ENCODE measurements around the gene UBE2L3. TPM values are rescaled to one million over a fixed set of nuclear protein-coding genes. Genes with fewer than 3 reads are reported as not detected.
A peak's percentile ranks its signal among the peaks of the same experiment; 100 is the strongest.

Gene UBE2L3
- total and polyA plus RNA-seq, 10 of the 15 experiments (the other 5 are each of a cell fraction or from before 2014, with no cell fraction given) = 55.7 to 168 (median 113) TPM

- TF ChIP-seq ZNF687 (IDR thresholded peaks at IDR 0.05) (no peak), PKNOX1 (IDR thresholded peaks at IDR 0.05) (no peak), SMAD1 (IDR thresholded peaks at IDR 0.05; ENCODE audit: low read depth, partially characterized antibody) (no peak), BMI1 (IDR thresholded peaks at IDR 0.05; ENCODE audit: borderline replicate concordance) (no peak)
These were observed 2.9 kb downstream of the UBE2L3 start (continued) for GRCh38 chr22:21570398-21570797.

- DNase-seq (ENCODE audit: low read depth, low spot score) (no peak), ATAC-seq (no peak), FAIRE-seq (no peak)
- peak overlapping the region; percentile 15; the same call in 1 of the 2 replicates for H3K9ac ChIP-seq (ENCODE audit: control insufficient read depth, insufficient read depth, low read length)
- CTCF ChIA-PET = no interaction called here
- H4K20me1 ChIP-seq (ENCODE audit: control insufficient read depth, insufficient read depth) = peaks cover 26% of the 10 kb centered on the region
- H3K4me2 ChIP-seq (ENCODE audit: control insufficient read depth, insufficient read depth) = peak overlapping the region; percentile 72
- in situ Hi-C loops (cut with MboI) = no loop called here
- H3K27ac ChIP-seq (ENCODE audit: control insufficient read depth, insufficient read depth) = no peak overlapping the region
- TF ChIP-seq YY1 (IDR thresholded peaks at IDR 0.05; ENCODE audit: low read depth, low read length) (no peak), NR2F1 (conservative IDR thresholded peaks at IDR 0.05) (no peak), FOXK2 (IDR thresholded peaks at IDR 0.05) (no peak), TARDBP (IDR thresholded peaks at IDR 0.05; ENCODE audit: borderline replicate concordance) (no peak), SIX5 (IDR thresholded peaks at IDR 0.05; ENCODE audit: low read depth, low read length, severe bottlenecking) (no peak), ATF2 (IDR thresholded peaks at IDR 0.05; ENCODE audit: low read length) (no peak), IRF3 (IDR thresholded peaks at IDR 0.05) (no peak), BHLHE40 (IDR thresholded peaks at IDR 0.05; ENCODE audit: borderline replicate concordance in 1 of 2, low read depth in 2 of 2, low read length in 1 of 2) (no peak), MYB (IDR thresholded peaks at IDR 0.05; ENCODE audit: borderline replicate concordance, low read depth, low read length) (no peak), PAX8 (IDR thresholded peaks at IDR 0.05) (no peak), YBX1 (IDR thresholded peaks at IDR 0.05) (no peak)
- no peak overlapping the region for H2AFZ ChIP-seq (ENCODE audit: control insufficient read depth, low read depth, low read length)
- intact Hi-C loops (cut with micrococcal nuclease; ENCODE audit: unreplicated experiment) = loop anchor here (2.0 kb wide), 1 partner anchor 17 kb away; no protein-coding TSS in a partner anchor
- H3K27me3 ChIP-seq (replicated peaks in 1 of 2; ENCODE audit: control insufficient read depth in 2 of 2, insufficient read depth in 2 of 2, low read length in 1 of 2) = no peaks in the 10 kb centered on the region
- RAD21 ChIA-PET (ENCODE audit: unreplicated experiment) = interaction anchor here (1.0 to 1.1 kb wide), 2 partner anchors 16 to 71 kb away, joined by 3 to 6 read pairs; no protein-coding TSS in a partner anchor
- POLR2A ChIA-PET = interaction anchor here (0.7 to 1.2 kb wide), 4 partner anchors 16 to 58 kb away, joined by 3 to 10 read pairs (median 6); no protein-coding TSS in a partner anchor
- WGBS (ENCODE audit: insufficient coverage, insufficient replicate concordance, low lambda C conversion rate, missing lambda C conversion rate) = 84% methylated on average over 4 of the region's 4 CpGs
- SMC1A ChIA-PET (ENCODE audit: uncharacterized antibody, unreplicated experiment) = interaction anchor here (1.0 to 1.2 kb wide), 3 partner anchors 8 to 35 kb away, joined by 3 to 4 read pairs (median 4); no protein-coding TSS in a partner anchor
- peaks cover 11% of the 10 kb centered on the region for H3K4me1 ChIP-seq (ENCODE audit: control insufficient read depth, insufficient read depth, low read length)
- peaks cover 82% of the 10 kb centered on the region for H3K79me2 ChIP-seq (ENCODE audit: control insufficient read depth, insufficient read depth, low read length)
- BruUV-seq (replicated peaks) = no TSS peak
- H3K9me3 ChIP-seq (replicated peaks; ENCODE audit: control insufficient read depth, insufficient read depth, low read length) = no peaks in the 10 kb centered on the region
- H3K4me3 ChIP-seq = peak overlapping the region; percentile 96; the same call in 1 of the 2 replicates
- peaks cover 0 to 4% of the 10 kb centered on the region in 2 experiments; a peak in 2 of 4 replicates for H3K36me3 ChIP-seq (ENCODE audit: control insufficient read depth in 2 of 2, insufficient read depth in 2 of 2, low read length in 1 of 2)
These were observed 4.2 kb downstream of the UBE2L3 start for GRCh38 chr22:21571679-21572078.
